GM23338 (cell line): Measurements from ENCODE around the gene PTGR3. TPM values are rescaled to one million over a fixed set of nuclear protein-coding genes. Genes with fewer than 3 reads are reported as not detected.

Source experiments
- ATAC-seq: fragments of 200-7000 bp; cut with Tn5 transposase; 3 replicates; pipeline ENCODE4 v1.9.1; 2020
- DNase-seq: peaks from one replicate; pipeline ENCODE4 v3.0.0-alpha.2; 2015; ENCODE audit warnings: low spot score
- H2AFZ ChIP-seq: fragments of 200-600 bp; sonication (generic); 2 replicates; pipeline ENCODE4 v1.8.0; 2016; ENCODE audit warnings: antibody characterized with exemption, mild to moderate bottlenecking, moderate library complexity
- H3F3A ChIP-seq: fragments of 200-600 bp; sonication (generic); replicated peaks from 2 replicates; pipeline ENCODE4 v1.8.0; 2017; ENCODE audit warnings: antibody characterized with exemption, mixed run types, low read depth
- H3K27ac ChIP-seq: fragments of 200-600 bp; sonication (generic); 2 replicates; pipeline ENCODE4 v1.6.1; 2016; ENCODE audit warnings: low read depth
- H3K27me3 ChIP-seq: fragments of 200-600 bp; sonication (generic); 2 replicates; pipeline ENCODE4 v1.8.0; 2016; ENCODE audit warnings: mild to moderate bottlenecking, mixed run types, moderate library complexity; ENCODE audit not compliant: insufficient read depth
- H3K36me3 ChIP-seq: fragments of 200-600 bp; sonication (generic); 2 replicates; pipeline ENCODE4 v1.8.0; 2016; ENCODE audit warnings: mild to moderate bottlenecking; ENCODE audit not compliant: insufficient read depth
- H3K4me1 ChIP-seq: fragments of 200-600 bp; sonication (generic); 2 replicates; pipeline ENCODE4 v1.8.0; 2016; ENCODE audit warnings: mild to moderate bottlenecking, moderate library complexity; ENCODE audit not compliant: insufficient read depth
- H3K4me2 ChIP-seq: fragments of 200-600 bp; sonication (generic); 2 replicates; pipeline ENCODE4 v1.7.1; 2017; ENCODE audit warnings: mixed run types
- H3K4me3 ChIP-seq: fragments of 200-600 bp; sonication (generic); 2 replicates; pipeline ENCODE4 v1.6.1; 2016; ENCODE audit warnings: mixed run types
- H3K79me2 ChIP-seq: fragments of 200-600 bp; sonication (generic); replicated peaks from 2 replicates; pipeline ENCODE4 v1.8.0; 2017; ENCODE audit warnings: mild to moderate bottlenecking; ENCODE audit not compliant: insufficient read depth
- H3K9me2 ChIP-seq: fragments of 200-600 bp; sonication (generic); 2 replicates; pipeline ENCODE4 v1.8.0; 2017; ENCODE audit not compliant: insufficient read depth
- H4K20me1 ChIP-seq: fragments of 200-600 bp; sonication (generic); replicated peaks from 2 replicates; pipeline ENCODE4 v1.8.0; 2017; ENCODE audit warnings: mild to moderate bottlenecking; ENCODE audit not compliant: insufficient read depth
- H3K27ac Mint-ChIP-seq: 2 replicates; pipeline ENCODE4 v1.8.0; 2020; ENCODE audit warnings: inconsistent platforms, mild to moderate bottlenecking, moderate library complexity, mixed read lengths
- H3K27me3 Mint-ChIP-seq: 3 replicates; pipeline ENCODE4 v1.8.0; 2022; ENCODE audit warnings: low read depth, mild to moderate bottlenecking, moderate library complexity, mixed read lengths, inconsistent platforms; ENCODE audit not compliant: insufficient read depth, poor library complexity
- H3K36me3 Mint-ChIP-seq: 3 replicates; pipeline ENCODE4 v1.8.0; 2021; ENCODE audit warnings: low read depth, mild to moderate bottlenecking, inconsistent platforms, moderate library complexity, mixed read lengths
- H3K4me1 Mint-ChIP-seq: 3 replicates; pipeline ENCODE4 v1.8.0; 2020; ENCODE audit warnings: mild to moderate bottlenecking, inconsistent platforms, mixed read lengths
- H3K4me3 Mint-ChIP-seq: 3 replicates; pipeline ENCODE4 v1.8.0; 2021; ENCODE audit warnings: moderate library complexity, mild to moderate bottlenecking, inconsistent platforms, mixed read lengths
- H3K9me3 Mint-ChIP-seq: 3 replicates; pipeline ENCODE4 v1.8.0; 2020; ENCODE audit warnings: moderate library complexity, mild to moderate bottlenecking, inconsistent platforms, mixed read lengths
- CREB1 ChIP-seq: fragments of 250-450 bp; sonication (Bioruptor Pico); IDR thresholded peaks from 2 replicates; pipeline ENCODE4 v1.5.0; 2020; ENCODE audit warnings: low read depth, mild to moderate bottlenecking, moderate library complexity
- EZH2 ChIP-seq: fragments of 200-600 bp; sonication (generic); IDR thresholded peaks from one replicate; pipeline ENCODE4 v1.8.0; 2017; ENCODE audit warnings: antibody characterized with exemption, mild to moderate bottlenecking, low read depth; ENCODE audit not compliant: unreplicated experiment
- STAT1 ChIP-seq: IDR thresholded peaks from one replicate; pipeline ENCODE4 v1.6.1; 2016; ENCODE audit warnings: antibody characterized with exemption; ENCODE audit not compliant: unreplicated experiment
- ZNF114 ChIP-seq: fragments of 250-450 bp; sonication (Bioruptor Pico); IDR thresholded peaks from 2 replicates; pipeline ENCODE4 v1.5.0; 2020; ENCODE audit warnings: mild to moderate bottlenecking, moderate library complexity
- ZNF331 ChIP-seq: fragments of 250-450 bp; sonication (Bioruptor Pico); IDR thresholded peaks from 2 replicates; pipeline ENCODE4 v1.5.0; 2020; ENCODE audit warnings: low read depth, mild to moderate bottlenecking, moderate library complexity
- polyA plus RNA-seq: library from polyadenylated mRNA; unstranded; fragments of >200 nt; fragmentation: Nextera tagmentation; extraction: Ambion mirVana; gene quantifications from 2 replicates; pipeline ENCODE4 v1.2.1, GENCODE V29; 2016
- total RNA-seq: library from RNA; depleted of rRNA; stranded (reverse); fragments of >200 nt; shearing (Covaris generic); gene quantifications from 2 replicates; pipeline ENCODE4 v1.2.3, GENCODE V29; 2014
- TF ChIP-seq, protein P1 (sequence below), 2 experiments: fragments of 200-600 bp in 1 of 2; sonication (generic) in 1 of 2; conservative IDR thresholded peaks; 2 replicates each; pipeline versions ENCODE4 v1.5.1 to v1.6.1; 2016 to 2017; ENCODE audit warnings: antibody characterized with exemption in 2 of 2, low read depth in 2 of 2, mild to moderate bottlenecking in 2 of 2, moderate library complexity in 1 of 2
- TF ChIP-seq, protein P2 (sequence below): IDR thresholded peaks from one replicate; pipeline ENCODE4 v1.6.1; 2018; ENCODE audit warnings: antibody characterized with exemption; ENCODE audit not compliant: unreplicated experiment
- TF ChIP-seq, protein P3 (sequence below): IDR thresholded peaks from 2 replicates; pipeline ENCODE4 v1.6.1; 2016; ENCODE audit warnings: antibody characterized with exemption

Gene PTGR3
- total and polyA plus RNA-seq, 2 experiments from 2014 or later, result 0.84 to 1.5 TPM

DNA sequence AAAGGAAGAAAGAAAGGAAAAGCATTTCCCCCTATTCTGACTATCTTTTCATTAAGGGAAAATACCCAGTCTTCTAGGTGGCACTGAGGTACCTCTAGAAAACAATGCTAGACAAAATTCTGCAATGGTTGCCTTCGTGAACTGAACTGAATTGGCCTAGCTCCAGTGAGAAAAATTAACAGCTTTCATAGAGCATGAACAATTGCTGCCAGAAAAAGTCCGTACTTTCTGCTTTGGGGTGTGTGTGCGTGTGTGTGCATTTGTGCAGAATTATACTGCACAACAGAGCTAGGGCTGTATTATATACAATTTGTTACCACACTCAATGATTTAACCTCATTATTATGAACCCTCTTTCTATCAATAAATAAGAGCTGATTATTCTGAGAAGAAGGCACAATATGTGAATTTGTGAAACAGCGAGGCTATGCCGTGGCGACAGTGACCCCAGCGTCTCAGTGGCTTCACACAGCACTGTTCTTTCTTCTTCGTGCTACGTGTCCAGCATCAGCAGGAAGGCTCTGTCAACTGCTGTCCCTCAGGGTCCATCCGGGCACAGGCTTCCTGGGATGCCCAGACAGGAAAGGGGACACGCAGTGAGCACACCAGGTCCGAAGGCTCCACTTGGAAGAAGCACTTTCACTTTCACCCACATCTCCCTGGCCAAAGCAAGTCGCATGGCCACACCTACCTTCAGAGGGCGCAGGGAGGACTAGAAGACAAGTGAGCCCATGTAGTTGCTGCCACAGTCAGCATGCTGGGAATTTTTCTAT lies 47.5 kb downstream of the PTGR3 start:
- Mint-ChIP-seq H3K27ac (no peak overlapping the region), H3K4me1 (peaks cover 11% of the 10 kb centered on the region), H3K36me3 (no peaks in the 10 kb centered on the region; the same call in 2 of the 3 replicates), H3K27me3 (peaks cover 2% of the 10 kb centered on the region), H3K4me3 (no peak overlapping the region), H3K9me3 (peaks cover 3% of the 10 kb centered on the region; the same call in 1 of the 3 replicates)
- H4K20me1 ChIP-seq, result no peaks in the 10 kb centered on the region
- H3K36me3 ChIP-seq, result no peaks in the 10 kb centered on the region
- no peaks in the 10 kb centered on the region for H3K4me1 ChIP-seq
- no peaks in the 10 kb centered on the region for H3F3A ChIP-seq
- ATAC-seq (no peak), DNase-seq (no peak)
- TF ChIP-seq ZNF331 (CRISPR knock-in tag), result no peak
- TF ChIP-seq, protein P1, sequence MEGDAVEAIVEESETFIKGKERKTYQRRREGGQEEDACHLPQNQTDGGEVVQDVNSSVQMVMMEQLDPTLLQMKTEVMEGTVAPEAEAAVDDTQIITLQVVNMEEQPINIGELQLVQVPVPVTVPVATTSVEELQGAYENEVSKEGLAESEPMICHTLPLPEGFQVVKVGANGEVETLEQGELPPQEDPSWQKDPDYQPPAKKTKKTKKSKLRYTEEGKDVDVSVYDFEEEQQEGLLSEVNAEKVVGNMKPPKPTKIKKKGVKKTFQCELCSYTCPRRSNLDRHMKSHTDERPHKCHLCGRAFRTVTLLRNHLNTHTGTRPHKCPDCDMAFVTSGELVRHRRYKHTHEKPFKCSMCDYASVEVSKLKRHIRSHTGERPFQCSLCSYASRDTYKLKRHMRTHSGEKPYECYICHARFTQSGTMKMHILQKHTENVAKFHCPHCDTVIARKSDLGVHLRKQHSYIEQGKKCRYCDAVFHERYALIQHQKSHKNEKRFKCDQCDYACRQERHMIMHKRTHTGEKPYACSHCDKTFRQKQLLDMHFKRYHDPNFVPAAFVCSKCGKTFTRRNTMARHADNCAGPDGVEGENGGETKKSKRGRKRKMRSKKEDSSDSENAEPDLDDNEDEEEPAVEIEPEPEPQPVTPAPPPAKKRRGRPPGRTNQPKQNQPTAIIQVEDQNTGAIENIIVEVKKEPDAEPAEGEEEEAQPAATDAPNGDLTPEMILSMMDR (conservative IDR thresholded peaks at IDR 0.05; ENCODE audit: low read depth in 2 of 2), result no peak
- TF ChIP-seq STAT1, result no peak
- no peak for TF ChIP-seq CREB1 (CRISPR knock-in tag)
- TF ChIP-seq, protein P2, sequence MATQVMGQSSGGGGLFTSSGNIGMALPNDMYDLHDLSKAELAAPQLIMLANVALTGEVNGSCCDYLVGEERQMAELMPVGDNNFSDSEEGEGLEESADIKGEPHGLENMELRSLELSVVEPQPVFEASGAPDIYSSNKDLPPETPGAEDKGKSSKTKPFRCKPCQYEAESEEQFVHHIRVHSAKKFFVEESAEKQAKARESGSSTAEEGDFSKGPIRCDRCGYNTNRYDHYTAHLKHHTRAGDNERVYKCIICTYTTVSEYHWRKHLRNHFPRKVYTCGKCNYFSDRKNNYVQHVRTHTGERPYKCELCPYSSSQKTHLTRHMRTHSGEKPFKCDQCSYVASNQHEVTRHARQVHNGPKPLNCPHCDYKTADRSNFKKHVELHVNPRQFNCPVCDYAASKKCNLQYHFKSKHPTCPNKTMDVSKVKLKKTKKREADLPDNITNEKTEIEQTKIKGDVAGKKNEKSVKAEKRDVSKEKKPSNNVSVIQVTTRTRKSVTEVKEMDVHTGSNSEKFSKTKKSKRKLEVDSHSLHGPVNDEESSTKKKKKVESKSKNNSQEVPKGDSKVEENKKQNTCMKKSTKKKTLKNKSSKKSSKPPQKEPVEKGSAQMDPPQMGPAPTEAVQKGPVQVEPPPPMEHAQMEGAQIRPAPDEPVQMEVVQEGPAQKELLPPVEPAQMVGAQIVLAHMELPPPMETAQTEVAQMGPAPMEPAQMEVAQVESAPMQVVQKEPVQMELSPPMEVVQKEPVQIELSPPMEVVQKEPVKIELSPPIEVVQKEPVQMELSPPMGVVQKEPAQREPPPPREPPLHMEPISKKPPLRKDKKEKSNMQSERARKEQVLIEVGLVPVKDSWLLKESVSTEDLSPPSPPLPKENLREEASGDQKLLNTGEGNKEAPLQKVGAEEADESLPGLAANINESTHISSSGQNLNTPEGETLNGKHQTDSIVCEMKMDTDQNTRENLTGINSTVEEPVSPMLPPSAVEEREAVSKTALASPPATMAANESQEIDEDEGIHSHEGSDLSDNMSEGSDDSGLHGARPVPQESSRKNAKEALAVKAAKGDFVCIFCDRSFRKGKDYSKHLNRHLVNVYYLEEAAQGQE, result no peak
- TF ChIP-seq, protein P3, sequence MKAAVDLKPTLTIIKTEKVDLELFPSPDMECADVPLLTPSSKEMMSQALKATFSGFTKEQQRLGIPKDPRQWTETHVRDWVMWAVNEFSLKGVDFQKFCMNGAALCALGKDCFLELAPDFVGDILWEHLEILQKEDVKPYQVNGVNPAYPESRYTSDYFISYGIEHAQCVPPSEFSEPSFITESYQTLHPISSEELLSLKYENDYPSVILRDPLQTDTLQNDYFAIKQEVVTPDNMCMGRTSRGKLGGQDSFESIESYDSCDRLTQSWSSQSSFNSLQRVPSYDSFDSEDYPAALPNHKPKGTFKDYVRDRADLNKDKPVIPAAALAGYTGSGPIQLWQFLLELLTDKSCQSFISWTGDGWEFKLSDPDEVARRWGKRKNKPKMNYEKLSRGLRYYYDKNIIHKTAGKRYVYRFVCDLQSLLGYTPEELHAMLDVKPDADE, result no peak
- no peak for TF ChIP-seq ZNF114 (CRISPR knock-in tag)
- TF ChIP-seq EZH2, result no peak
- H3K27ac ChIP-seq, result no peak overlapping the region
- H2AFZ ChIP-seq, result peak overlapping the region; percentile 32; the same call in 1 of the 2 replicates
- no peaks in the 10 kb centered on the region for H3K27me3 ChIP-seq
- no peak overlapping the region for H3K4me2 ChIP-seq
- H3K9me2 ChIP-seq, result no peaks in the 10 kb centered on the region
- H3K4me3 ChIP-seq, result no peak overlapping the region
- H3K79me2 ChIP-seq, result no peaks in the 10 kb centered on the region
